OCI-LY1 (cell line): Measurements from ENCODE around the gene RBBP6.

Source experiments
- H2AFZ ChIP-seq: fragments of 200-600 bp; sonication (generic), shearing (Covaris generic); 2 replicates; pipeline ENCODE4 v1.6.0; 2014; ENCODE audit warnings: antibody characterized with exemption, mild to moderate bottlenecking, low read length
- H3F3A ChIP-seq: fragments of 200-600 bp; sonication (generic), shearing (Covaris generic); 2 replicates; pipeline ENCODE4 v1.6.0; 2014; ENCODE audit warnings: mild to moderate bottlenecking, antibody characterized with exemption, low read length, moderate library complexity; ENCODE audit not compliant: insufficient read depth
- H3K27ac ChIP-seq: fragments of 200-600 bp; sonication (generic); 2 replicates; pipeline ENCODE4 v1.5.1; 2014; ENCODE audit warnings: low read length, mixed run types, mild to moderate bottlenecking, low read depth; ENCODE audit not compliant: poor library complexity, severe bottlenecking
- H3K27me3 ChIP-seq: fragments of 200-600 bp; sonication (generic); 2 replicates; pipeline ENCODE4 v1.6.0; 2014; ENCODE audit warnings: antibody characterized with exemption, mild to moderate bottlenecking, low read length, moderate library complexity; ENCODE audit not compliant: insufficient read depth
- H3K36me3 ChIP-seq: fragments of 200-600 bp; sonication (generic); 2 replicates; pipeline ENCODE4 v1.6.1; 2014; ENCODE audit warnings: mild to moderate bottlenecking, antibody characterized with exemption, low read length, moderate library complexity, mixed read lengths; ENCODE audit not compliant: insufficient read depth
- H3K4me1 ChIP-seq: fragments of 200-600 bp; sonication (generic); 2 replicates; pipeline ENCODE4 v1.5.1; 2014; ENCODE audit warnings: mild to moderate bottlenecking, low read length, moderate library complexity; ENCODE audit not compliant: insufficient read depth, severe bottlenecking
- H3K4me2 ChIP-seq: fragments of 200-600 bp; sonication (generic), shearing (Covaris generic); 2 replicates; pipeline ENCODE4 v1.6.1; 2014; ENCODE audit warnings: low read length
- H3K4me3 ChIP-seq: fragments of 200-600 bp; sonication (generic); 2 replicates; pipeline ENCODE4 v1.5.1; 2014; ENCODE audit warnings: low read length, low read depth, mild to moderate bottlenecking, mixed read lengths; ENCODE audit not compliant: poor library complexity, severe bottlenecking
- H3K79me2 ChIP-seq: fragments of 200-600 bp; shearing (Covaris generic); 2 replicates; pipeline ENCODE4 v1.6.1; 2016; ENCODE audit warnings: mixed run types, low read length, mixed read lengths; ENCODE audit not compliant: insufficient read depth
- H3K9ac ChIP-seq: fragments of 200-600 bp; sonication (generic), shearing (Covaris generic); 2 replicates; pipeline ENCODE4 v1.6.1; 2014; ENCODE audit warnings: mild to moderate bottlenecking, low read length, mixed read lengths
- H3K9me2 ChIP-seq: fragments of 200-600 bp; sonication (generic), shearing (Covaris generic); 2 replicates; pipeline ENCODE4 v1.6.1; 2014; ENCODE audit warnings: low read depth, mild to moderate bottlenecking, low read length, mixed read lengths
- H3K9me3 ChIP-seq: fragments of 200-600 bp; shearing (Covaris generic); 2 replicates; pipeline ENCODE4 v1.6.1; 2014; ENCODE audit warnings: low read length, mixed read lengths
- H4K20me1 ChIP-seq: fragments of 200-600 bp; sonication (generic), shearing (Covaris generic); 2 replicates; pipeline ENCODE4 v1.6.0; 2016; ENCODE audit warnings: mild to moderate bottlenecking, low read length; ENCODE audit not compliant: insufficient read depth
- CTCF ChIP-seq: fragments of 200-600 bp; sonication (generic), shearing (Covaris generic); IDR thresholded peaks from 2 replicates; pipeline ENCODE4 v1.5.1; 2017; ENCODE audit warnings: mild to moderate bottlenecking, antibody characterized with exemption, low read length, moderate library complexity, mixed read lengths
- EZH2 ChIP-seq: fragments of 200-600 bp; sonication (generic), shearing (Covaris generic); IDR thresholded peaks from 2 replicates; pipeline ENCODE4 v1.8.0; 2017; ENCODE audit warnings: borderline replicate concordance, mixed run types, mild to moderate bottlenecking, antibody characterized with exemption, low read length, moderate library complexity, mixed read lengths

The RBBP6 gene

GRCh38 chr16:24598777-24599437 is 59.5 kb downstream of the RBBP6 start:
- no peaks in the 10 kb centered on the region for H3K9me2 ChIP-seq

GRCh38 chr16:24609417-24609739 is 70.0 kb downstream of the RBBP6 start:
- Histone ChIP-seq H3K79me2 (no peaks in the 10 kb centered on the region), H3K36me3 (no peaks in the 10 kb centered on the region), H3K4me1 (no peaks in the 10 kb centered on the region), H3K9me3 (no peaks in the 10 kb centered on the region), H4K20me1 (no peaks in the 10 kb centered on the region), H3K9ac (no peak overlapping the region), H3K27ac (no peak overlapping the region), H3K27me3 (no peaks in the 10 kb centered on the region), H3K4me2 (no peak overlapping the region), H3F3A (no peaks in the 10 kb centered on the region), H3K4me3 (no peak overlapping the region), H2AFZ (no peak overlapping the region), H3K9me2 (no peaks in the 10 kb centered on the region)
- TF ChIP-seq EZH2 (no peak), CTCF (no peak)

More at GRCh38 chr16:24598777-24599437, 59.5 kb downstream of the RBBP6 start:
- Histone ChIP-seq H3K9me3 (no peaks in the 10 kb centered on the region), H4K20me1 (no peaks in the 10 kb centered on the region), H3K4me2 (no peak overlapping the region), H3K27me3 (no peaks in the 10 kb centered on the region), H3K4me3 (no peak overlapping the region), H3K4me1 (no peaks in the 10 kb centered on the region), H3K36me3 (no peaks in the 10 kb centered on the region), H3K27ac (no peak overlapping the region), H3K79me2 (no peaks in the 10 kb centered on the region), H2AFZ (no peak overlapping the region), H3F3A (no peaks in the 10 kb centered on the region), H3K9ac (no peak overlapping the region)
- TF ChIP-seq CTCF = no peak
- TF ChIP-seq EZH2 = no peak

GRCh38 chr16:24609740-24610415 is 70.5 kb downstream of the RBBP6 start:
- no peaks in the 10 kb centered on the region for H3K4me1 ChIP-seq
- H3K9me2 ChIP-seq = no peaks in the 10 kb centered on the region
- H3K79me2 ChIP-seq = no peaks in the 10 kb centered on the region
- H3K27me3 ChIP-seq = no peaks in the 10 kb centered on the region
- no peak overlapping the region for H3K9ac ChIP-seq
- H4K20me1 ChIP-seq = no peaks in the 10 kb centered on the region
- no peak overlapping the region for H3K27ac ChIP-seq
- H3K36me3 ChIP-seq = no peaks in the 10 kb centered on the region
- H3K9me3 ChIP-seq = no peaks in the 10 kb centered on the region
- H3F3A ChIP-seq = no peaks in the 10 kb centered on the region
- no peak for TF ChIP-seq EZH2
- no peak overlapping the region for H2AFZ ChIP-seq
- H3K4me3 ChIP-seq = no peak overlapping the region
- H3K4me2 ChIP-seq = no peak overlapping the region

- H3K9me3 ChIP-seq = no peaks in the 10 kb centered on the region
- no peaks in the 10 kb centered on the region for H3K9me2 ChIP-seq
- no peak overlapping the region for H3K4me2 ChIP-seq
- no peaks in the 10 kb centered on the region for H3K4me1 ChIP-seq
- H3K9ac ChIP-seq = no peak overlapping the region
- H3K4me3 ChIP-seq = no peak overlapping the region
- H3K27ac ChIP-seq = no peak overlapping the region
- no peaks in the 10 kb centered on the region for H3K36me3 ChIP-seq
- no peak overlapping the region for H2AFZ ChIP-seq
- TF ChIP-seq CTCF (no peak), EZH2 (no peak)
- no peaks in the 10 kb centered on the region for H3F3A ChIP-seq
- no peaks in the 10 kb centered on the region for H3K79me2 ChIP-seq
- no peaks in the 10 kb centered on the region for H4K20me1 ChIP-seq
- H3K27me3 ChIP-seq = no peaks in the 10 kb centered on the region
These were observed 71.0 kb downstream of the RBBP6 start for GRCh38 chr16:24610416-24610755.
